ENCODE results near the gene GABARAPL2.

GRCh38 chr16:75615619-75616018 is 49.4 kb downstream of the GABARAPL2 start:
- TF ChIP-seq POLR2A (IDR thresholded peaks at IDR 0.05) (no peak), CTCF (IDR thresholded peaks at IDR 0.05) (no peak)

Data from ovary (tissue), 3 donors.